Peyer's patch (tissue), 4 donors: ENCODE measurements around the gene EFNA1.

Source experiments
- CTCF ChIP-seq, 6 experiments: fragments of 450-650 bp in 4 of 6; fragments of 200-600 bp in 2 of 6; sonication (generic) in 1 of 6; IDR thresholded peaks; one replicate each; pipeline ENCODE4 v1.5.1; 2017 to 2019; ENCODE audit warnings: antibody characterized with exemption in 6 of 6, mild to moderate bottlenecking in 3 of 6, moderate library complexity in 1 of 6
- POLR2A ChIP-seq, 2 donors: fragments of 450-650 bp; IDR thresholded peaks; one replicate each; pipeline ENCODE4 v1.5.1; 2017; ENCODE audit warnings: antibody characterized with exemption in 2 of 2, mild to moderate bottlenecking in 2 of 2, moderate library complexity in 2 of 2

GRCh38 chr1:155107309-155108264 is 20.1 kb upstream of the EFNA1 start:
- TF ChIP-seq CTCF (IDR thresholded peaks at IDR 0.05) (peak in 3 of 6 experiments; percentile 11 to 36 (median 14)), POLR2A (IDR thresholded peaks at IDR 0.05) (peak; percentile 10 to 54)
